GDM1 (cell line): Measurements from ENCODE around the gene ZNF366.
A peak's percentile ranks its signal among the peaks of the same experiment; 100 is the strongest.

ENCODE experiments used
- DNase-seq: peaks from one replicate; lab custom pipeline; 2025; lab: John Stamatoyannopoulos, UW

The ZNF366 gene

DNA sequence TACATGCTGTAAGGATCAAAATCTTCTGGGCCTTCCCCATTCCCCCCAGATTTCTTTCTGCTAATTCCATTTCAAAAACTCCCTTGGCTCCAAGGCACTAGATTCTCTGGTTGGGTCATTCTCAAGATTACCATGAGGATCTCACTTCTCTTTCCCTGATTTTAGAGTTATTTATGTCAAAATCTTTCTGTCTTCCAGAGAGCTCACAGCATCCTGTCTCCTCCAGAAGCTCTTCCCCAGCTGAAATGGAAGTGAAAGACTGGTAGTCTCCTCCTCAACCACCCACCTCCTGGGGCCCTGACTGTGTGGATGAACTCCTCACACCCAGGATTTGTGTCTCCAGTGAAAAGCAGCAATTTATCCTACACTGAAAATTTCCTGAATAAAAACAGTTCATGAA lies 11.9 kb upstream of the ZNF366 start:
- no peak for DNase-seq

DNA sequence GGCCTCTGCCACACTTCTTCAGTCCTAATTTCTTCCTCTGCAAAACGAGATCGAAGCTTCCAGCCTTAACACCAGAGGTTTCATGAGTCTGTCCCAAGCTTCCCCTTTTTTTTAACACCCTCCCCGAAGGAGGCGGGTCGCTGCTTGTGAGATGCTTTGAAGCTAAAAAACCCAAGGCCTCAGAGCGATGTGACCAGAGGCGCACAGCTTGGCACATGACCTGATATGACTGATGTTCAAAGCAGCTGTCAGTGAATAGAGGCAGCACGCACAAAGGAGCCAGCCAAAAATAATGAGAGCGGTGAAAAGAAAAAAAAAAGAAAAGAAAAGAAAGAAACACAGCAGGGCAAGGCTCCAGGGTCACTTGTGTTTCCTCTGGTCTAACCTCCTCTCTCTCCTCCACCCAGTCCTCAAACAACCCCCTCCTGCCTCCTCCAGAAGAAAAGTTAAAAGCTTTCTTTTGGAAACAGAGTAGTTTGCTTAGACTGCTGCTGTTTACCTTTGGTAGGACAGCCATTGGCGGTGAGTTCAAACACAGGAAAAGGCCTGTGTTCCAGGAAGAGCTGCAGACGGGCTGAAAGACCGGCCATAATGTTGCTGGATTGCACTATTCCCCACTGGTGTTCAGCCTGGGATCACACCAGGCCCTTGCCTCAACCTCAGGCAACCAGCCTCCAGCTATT lies 10.9 kb upstream of the ZNF366 start:
- DNase-seq, result peak; percentile 66

DNA sequence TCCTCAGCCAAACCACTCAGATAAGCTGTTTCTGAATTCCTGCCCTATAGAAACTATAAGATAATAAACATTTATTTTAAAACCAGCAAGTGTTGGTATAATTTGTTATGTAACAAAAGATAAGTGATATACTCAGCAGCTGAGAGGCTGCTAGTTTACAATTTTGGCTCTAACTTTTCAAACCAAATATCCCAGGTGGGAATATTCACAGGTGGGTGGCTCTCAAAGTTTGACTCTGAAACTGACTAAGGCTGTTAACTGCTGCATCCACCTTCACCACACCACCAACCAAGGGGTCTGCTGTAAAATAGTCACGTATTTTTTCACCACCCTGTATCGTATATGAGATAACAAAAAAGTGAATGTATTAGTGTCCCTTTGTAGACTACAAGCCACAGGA lies 9.7 kb upstream of the ZNF366 start:
- no peak for DNase-seq

DNA sequence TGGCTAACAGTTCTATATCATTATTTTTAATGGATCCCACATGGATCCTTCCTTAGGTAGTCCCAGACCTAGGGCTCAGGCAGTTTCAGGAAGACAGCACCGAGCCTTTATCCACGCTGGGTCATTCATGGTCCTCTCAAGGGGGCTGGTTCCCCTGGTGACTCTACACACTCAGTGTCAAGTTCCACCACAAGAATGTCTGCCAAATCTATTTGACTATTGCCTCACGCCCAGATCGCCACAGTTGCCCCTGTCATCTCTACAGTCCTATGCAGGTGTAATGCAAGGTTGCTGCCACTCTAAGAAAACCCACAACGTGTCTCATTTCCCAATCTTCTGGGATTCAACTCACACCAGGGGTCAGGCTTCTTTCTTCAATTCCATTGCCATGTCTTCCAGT lies 8.0 kb upstream of the ZNF366 start:
- DNase-seq, result no peak

DNA sequence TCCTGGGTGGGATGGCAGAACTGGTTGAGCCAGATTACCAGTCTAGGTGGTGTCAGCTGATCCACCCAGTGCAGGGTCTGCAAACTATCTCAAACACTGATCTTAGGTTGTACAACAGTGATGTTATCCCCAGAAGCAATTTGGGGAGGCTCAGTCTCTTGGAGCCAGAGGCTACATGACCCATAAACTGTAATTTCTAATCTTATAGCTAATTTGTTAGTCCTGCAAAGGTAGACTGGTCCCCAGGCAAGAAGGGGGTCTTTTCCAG lies 5.3 kb upstream of the ZNF366 start:
- DNase-seq, result no peak

DNA sequence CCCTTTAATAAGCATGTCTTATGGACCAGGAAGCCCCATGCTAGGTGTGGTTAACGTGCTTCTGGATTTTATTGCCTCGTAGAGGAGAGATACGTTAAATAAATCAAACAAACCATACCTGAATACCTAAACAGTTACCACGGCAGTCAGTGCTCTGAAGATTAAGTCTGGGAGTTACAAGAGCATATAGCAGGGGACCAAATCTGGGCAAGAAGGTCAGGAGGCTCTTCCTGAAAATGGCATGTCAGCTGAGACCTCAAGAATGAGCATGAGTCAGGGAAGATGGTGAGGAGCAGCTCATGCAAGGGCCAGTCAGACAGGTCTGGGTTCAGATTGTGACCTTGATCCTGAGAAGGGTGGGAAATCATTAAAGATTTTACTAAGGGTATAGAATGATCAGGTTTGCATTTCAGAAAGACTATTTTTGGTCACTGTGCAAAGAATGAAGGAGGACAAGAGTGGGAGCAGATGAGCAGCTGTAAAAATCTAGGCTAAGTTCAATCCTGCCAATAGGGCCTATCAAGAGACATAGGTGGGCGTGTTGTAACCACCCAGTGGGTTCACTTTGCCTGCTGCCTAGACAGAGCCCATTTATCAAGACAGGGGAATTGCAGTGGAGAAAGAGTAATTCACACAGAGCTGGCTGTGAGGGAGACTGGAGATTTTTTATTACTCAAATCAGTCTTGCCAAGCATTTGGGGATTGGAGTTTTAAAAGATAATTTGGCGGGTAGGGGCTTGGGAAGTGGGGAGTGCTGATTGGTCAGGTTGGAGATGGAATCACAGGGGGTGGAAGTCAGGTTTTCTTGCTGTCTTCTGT lies 4.8 kb upstream of the ZNF366 start:
- no peak for DNase-seq

DNA sequence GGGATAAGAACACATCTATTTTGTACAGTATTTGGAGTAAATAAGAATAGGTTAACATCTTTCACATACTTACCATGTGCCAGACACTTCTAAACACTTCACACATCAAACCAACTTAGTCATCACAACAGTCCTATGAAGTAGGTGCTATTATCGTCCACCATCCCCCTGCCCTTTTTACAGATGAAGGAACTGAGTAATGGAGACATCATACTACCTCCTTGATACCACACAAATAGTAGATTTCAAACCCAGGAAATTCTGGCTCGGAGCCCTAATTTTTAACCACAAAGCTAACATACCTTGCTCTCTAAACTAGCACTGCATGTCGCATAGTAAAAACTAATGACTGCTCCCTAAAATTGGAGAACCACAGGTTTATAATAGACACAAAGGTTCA lies 4.2 kb upstream of the ZNF366 start:
- no peak for DNase-seq

DNA sequence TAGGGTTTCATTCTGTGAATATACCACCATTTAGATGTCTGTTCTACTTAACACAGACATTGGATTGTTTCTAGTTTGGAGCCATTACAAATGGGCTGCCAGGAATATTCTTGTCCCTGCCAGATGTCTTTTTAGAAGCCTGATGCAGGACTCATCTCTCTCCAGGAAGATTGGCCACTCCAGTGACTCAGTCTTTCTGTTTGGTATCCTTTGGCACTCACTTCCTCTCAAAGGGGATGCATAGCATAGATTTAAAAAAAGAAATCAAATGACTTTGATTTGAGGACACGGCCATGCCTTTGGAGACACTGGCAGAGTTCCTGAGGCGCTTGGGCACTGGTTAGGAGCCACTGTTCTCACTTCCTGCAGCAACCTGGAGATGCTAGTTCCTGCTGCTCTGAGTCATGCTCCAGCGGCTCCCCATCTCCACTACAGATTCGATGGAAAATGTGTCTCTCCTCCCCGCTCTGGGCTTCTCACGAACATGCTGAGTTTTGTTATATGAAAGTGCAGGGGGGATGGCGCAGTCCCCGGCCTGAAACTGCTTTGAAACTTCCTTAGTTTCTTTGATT lies 3.5 kb upstream of the ZNF366 start:
- DNase-seq, result no peak

DNA sequence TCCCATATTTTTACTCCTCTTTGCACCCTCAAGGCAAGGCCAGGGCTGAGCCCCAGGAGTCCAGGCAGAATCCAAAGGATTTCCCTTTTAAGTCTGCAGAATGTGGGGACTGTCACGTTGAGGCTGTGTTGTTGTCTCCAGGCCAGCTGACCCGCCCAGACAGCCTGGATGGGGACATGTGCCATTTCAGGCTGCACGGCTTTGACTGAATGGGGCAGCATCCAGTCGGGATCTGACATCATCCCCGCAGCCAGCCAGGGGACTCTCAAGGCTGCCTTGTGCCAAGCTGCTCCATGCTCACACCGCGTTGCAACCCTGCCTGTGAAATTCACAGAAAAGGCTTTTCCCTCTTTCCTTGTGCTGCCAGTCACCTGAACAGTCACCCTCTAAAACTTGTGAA lies 2.2 kb upstream of the ZNF366 start:
- DNase-seq, result no peak

DNA sequence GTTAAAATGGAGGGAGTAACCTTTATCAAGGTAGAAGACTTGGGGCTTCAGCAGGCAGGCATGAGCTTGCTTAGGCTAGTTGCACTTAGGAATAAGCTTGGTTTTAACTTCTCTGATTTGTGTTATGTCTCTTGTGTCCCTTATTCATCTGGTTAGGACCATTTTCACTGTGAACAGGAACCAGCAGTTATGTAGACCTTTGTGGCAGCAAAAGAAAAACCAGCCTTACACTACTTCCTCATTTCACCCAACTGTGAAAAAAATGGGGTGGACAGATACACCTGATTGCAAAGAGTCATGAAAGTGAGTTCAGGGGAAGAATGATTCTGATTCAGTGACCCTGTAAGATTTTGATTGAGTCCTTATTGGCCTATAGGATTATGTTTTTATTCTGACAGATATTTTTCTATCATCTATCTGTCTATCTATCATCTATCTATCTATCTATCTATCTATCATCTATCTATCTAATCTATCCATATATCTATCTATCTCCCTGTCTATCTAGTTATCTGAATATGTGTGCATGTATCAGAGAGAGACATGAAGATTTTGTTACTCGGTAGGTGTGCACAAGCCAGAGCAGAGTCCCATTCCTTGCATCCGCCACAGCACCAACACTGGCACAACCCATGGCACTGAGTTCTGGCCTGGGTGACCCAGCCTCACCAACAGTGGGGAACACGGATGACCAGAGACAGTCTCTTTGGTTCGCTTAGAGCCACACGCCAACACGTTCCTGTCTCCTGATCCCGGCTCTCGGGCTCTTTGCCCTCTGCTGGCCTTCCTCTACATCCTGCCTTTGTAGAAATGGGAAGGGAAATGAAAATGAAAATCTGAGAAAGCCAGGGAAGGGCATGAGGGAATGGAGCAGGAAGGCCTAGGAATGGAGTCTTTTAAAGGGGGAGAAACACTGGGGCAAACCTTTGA lies 1.3 kb upstream of the ZNF366 start:
- DNase-seq, result peak; percentile 70

DNA sequence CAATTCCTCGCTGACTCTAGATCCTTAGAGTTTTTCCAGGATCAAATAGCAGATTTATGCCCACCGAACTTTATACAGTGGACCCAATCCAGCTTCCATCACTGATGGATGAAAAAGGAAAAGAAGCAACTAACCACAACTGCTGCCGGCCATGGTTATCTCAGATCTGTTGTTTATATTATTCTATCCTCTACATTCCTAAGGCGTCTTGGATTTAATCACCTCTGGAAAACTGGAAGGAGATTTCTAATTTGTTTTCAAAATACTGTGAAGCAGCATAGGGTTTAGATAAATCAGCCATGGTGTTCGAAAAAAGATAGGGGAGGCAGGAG lies 663 bp upstream of the ZNF366 start:
- no peak for DNase-seq

DNA sequence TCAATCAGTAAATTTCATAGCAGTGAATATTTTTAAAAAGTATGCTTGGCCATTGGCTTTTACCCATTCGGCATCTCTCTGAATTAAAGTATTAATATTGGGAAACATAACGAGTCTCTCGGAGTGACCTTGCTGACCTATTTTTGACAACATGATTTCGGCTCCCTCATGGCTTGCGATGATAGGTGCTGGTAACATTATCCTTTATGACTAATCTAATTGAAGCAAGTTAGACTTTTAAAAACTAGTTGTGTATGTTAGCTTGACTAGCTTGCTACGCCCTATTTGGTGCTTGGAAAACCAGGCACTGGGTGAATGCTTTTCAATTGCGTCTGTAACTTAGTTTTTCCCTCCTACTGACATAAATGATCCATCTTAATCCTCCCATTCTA lies 1.1 kb downstream of the ZNF366 start:
- DNase-seq, result no peak

DNA sequence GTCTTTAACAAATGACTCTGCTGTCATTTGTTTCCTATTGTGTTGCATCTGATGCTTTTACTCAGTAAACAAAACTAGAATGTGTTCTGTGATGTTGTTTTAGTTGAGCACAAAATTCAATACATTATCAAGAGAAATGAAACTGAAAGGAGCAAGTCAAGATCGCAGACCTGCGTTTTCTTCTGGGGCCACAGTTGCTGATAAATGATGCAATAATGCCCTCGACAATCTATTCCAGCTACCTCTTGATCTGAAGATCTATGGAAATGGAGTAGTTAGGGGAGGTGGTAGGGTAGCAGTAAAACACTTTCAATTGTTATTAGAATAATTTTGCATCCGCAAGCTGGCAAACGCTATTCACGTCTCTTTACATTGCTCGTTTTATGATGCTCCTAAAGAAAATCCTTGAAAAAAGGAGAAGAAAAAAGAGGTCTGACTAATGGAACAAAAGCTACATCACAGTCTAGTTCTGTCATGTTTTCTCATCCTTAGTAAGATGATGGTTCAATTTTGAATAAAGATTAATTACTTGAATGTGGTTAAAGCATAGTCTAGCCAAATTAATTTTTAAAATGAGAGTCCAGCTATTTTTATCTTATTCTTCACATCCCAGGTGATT lies 1.6 kb downstream of the ZNF366 start:
- DNase-seq, result no peak

DNA sequence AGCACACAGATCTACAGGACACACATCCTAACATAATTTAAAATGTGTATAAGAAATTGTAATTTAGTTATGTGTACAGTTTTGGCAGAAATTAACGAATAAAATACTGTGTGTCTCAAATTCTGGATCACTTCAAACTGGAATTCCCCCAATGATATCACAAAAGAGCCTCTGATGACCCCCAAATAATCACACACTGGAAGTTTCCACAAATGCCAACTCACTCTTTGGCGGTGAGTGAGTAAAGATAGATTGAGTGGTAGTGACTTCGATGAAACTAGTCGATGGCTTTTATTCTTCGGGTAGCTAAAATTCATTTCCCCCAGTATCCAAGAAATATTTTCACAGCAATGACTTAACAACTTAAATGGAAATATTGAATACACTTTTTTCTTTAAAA lies 2.2 kb downstream of the ZNF366 start:
- DNase-seq, result no peak

DNA sequence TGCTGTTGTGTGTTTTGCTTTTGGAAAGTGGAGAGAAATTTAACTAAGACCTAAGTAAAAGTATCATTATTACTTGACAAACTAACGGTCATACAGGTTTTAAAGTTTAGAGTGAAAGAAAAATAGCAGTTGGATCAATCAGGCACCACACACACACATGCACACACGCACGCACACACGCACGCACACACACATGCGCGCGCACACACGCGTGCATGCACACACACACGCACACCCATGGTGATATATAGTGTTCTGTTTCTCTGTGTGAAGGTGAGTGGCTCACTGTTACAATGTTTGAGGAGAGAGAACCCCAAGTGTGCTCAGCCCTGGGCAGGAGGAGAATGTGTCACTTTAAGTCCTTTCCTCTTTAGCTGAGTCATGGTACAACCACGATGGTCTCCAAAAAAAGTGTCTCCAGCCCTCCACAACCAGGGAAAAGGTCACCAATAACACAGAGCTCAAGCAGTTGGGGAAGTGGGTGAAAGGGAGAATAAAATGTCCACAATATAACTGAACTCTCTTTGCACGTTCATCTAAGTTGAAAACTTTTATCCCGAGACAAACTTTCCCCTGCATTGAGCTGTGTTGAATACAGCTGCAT lies 3.2 kb downstream of the ZNF366 start:
- DNase-seq, result peak; percentile 69

DNA sequence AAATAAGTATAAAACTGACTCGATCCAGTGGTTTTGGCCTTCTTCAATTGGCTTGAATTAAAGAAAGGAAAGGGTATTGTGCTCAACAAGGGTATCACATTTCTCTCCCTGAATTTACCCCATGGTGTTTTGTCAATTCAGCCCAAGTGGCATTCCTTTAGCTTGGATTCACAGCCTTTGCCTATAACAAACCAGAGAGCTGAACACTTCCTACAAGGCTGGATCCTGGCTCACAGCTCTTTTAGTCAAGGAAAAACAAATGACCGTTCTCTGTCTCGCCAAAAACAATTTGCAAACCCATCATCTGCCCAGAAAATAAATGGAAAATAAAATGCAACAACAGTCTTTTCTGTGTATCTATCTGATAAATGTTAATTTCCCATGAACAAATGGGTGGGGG lies 5.7 kb downstream of the ZNF366 start:
- no peak for DNase-seq

DNA sequence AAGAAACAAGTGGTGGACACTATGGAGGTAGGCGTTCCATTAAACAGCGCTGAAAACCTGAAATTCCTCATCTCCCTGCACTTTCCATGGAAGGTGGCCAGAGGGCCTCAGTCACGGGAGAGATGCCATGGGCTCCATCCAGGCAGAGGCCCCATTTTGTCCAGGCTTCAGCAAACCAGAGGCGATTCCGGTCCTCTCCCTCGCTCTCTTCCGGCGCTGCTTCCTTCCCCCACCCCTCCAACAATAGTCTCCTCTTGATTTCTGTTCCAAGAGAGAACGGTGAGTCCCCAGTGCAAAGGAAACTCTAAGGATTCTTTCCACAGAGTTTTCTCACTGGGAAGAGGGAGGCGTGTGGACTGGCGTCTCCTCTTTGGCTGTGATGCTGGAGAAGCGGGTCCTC lies 7.5 kb downstream of the ZNF366 start:
- DNase-seq, result no peak

DNA sequence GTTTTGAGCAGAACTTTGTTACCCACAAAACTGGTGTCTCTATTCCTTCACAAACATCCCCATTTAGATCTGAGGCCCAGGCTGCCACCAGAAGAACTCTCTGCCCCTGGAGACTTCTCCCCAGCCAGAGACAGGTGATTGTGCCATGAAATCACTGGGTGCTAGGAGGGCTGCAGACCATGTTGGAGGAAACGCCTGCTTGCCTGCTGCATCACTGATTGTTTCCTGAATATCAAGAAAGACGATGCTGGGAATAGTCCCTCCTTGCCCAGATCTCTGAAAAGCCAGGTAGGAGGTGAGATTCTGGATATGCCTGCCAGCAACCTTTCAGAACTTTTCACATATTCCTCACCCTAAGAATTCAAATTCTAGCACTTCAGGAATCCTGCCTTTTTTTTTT lies 8.1 kb downstream of the ZNF366 start:
- DNase-seq, result no peak

DNA sequence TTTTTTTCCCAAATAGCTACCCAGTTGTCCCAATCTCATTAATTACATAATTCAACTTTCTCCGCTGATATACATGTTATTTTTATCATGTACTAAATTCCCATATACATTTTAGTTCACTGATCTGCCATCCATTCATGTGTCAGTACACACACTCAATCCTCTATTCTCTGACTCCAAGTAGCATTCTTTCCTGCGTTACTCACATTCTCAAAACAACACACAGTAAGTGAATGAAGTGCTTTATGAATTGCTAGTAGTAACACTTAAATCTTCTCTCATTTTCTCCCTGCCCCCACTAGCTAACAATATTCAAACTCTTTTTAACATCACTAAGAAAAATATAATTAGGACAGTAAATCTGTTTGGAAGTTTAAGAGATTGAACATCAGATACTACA lies 8.9 kb downstream of the ZNF366 start:
- no peak for DNase-seq

DNA sequence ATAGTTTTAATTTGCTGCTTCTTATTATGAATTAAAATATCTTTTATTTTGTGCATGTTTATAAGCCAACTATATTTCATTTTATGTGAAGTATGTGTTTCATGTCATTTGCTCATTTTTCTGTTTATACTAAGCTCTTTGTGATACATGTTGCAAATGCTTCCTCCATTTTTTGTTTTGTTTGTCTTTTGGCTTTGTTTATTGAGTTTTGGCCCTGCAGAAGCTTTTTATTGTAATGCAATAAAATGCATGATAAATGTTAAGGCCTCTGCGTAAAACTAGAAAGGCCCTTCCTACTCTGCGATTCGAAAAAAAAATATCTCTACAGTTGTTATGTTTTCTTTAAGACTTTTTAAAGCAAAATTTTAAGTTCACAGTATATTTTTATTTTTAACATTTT lies 9.4 kb downstream of the ZNF366 start:
- DNase-seq, result no peak

DNA sequence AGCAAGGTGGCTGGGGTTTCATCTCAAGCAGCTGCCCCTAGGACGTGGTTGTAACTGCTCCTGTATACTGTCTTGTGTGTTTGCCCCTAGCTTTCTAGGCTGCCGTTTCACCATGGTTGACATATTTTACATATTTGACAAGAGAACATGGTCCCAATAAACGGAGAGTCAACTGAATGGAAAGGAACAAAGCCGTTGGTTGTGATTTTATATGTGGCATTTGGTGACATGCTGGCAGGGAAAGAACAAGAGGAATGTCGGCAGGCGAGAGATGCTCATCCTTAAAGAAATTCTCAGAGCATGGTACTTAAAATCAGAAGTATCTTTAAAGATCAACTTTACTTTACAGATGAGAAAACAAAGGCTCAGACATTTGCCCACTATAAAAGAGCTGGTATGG lies 11.8 kb downstream of the ZNF366 start:
- DNase-seq, result no peak

DNA sequence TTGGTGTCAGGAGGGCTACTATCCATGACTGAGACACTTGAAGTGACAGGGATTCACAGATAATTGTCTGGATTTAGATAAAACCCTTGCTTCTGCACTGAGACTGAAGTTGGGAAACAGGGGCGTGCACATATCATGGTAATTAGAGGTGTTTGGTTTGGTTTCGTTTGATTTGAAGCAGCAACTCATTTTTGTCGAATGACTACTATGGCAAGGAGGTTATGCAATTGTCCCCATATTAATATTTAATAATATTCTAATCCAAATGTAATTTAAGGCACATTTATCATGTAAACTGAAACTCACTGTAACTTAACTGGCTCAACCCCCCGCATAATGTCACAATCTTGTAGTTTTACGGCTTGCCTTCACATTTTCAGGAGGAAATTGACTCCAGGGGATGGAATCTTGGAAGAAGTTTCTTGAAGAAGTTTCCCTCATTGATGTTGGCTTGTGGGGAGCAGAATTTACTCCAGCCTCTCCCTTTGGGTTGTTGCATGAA lies 12.5 kb downstream of the ZNF366 start:
- DNase-seq, result no peak
